ENCODE results near the gene CCM2.

The CCM2 gene

GRCh38 chr7:45123913-45124710, 124.1 kb downstream of the CCM2 start:
- DNase-seq (ENCODE audit: low read depth in 2 of 2): no peak

DNA sequence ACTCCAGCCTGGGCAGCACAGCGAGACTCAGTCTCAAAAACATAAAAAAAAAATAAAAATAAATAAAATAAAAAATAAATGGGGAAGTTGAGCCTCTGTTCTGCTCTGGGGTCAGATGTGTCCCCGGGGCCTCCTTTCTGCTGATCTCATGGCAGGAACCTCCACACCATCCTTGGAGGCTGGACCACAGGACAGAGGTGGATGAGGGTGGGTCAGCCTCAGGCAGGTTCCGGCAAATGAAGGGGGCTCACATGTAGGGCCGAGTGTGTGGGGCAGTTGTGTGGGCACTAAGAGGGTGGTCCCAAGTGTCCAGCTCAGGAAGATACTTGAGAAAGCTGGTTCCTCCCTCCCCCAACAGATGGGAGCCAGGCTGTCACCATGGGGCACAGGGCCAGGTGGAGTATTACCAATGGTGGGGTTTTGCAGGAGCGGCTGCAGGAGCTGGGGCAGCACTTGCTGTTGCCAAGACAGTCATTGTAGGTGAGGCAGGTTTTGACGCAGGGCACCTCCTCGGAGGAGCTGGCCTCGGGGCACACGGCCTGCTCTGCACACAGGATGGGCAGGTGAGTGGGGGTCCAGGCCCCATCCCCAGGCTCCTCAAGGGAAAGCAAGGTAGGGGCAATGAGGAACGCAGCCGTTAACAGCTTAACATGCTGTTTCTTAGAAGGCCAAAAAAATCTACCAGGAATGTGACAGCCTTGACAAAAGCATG, 125.3 kb downstream of the CCM2 start:
- no peak for DNase-seq (ENCODE audit: low read depth in 2 of 2)
